AG04450 (cell line): ENCODE results near the gene CADM1. TPM values are rescaled to one million over a fixed set of nuclear protein-coding genes. Genes with fewer than 3 reads are reported as not detected.

Source experiments
- CTCF ChIA-PET: fragments of 300-600, 350-600 bp; formaldehyde crosslinking; extraction: SDS; loops from one replicate; lab custom pipeline; 2022; ENCODE audit warnings: antibody characterized with exemption, inconsistent platforms; lab: Charles Lee
- POLR2A ChIA-PET: fragments of 350-600 bp; formaldehyde crosslinking; extraction: SDS; loops from one replicate; lab custom pipeline; 2021; ENCODE audit warnings: antibody characterized with exemption, inconsistent platforms; lab: Yijun Ruan, JAX
- DNase-seq: peaks from one replicate; pipeline ENCODE4 v3.0.0-alpha.2; 2011; ENCODE audit warnings: low read depth, low spot score
- H3K27ac ChIP-seq: one replicate; pipeline ENCODE4 v1.5.1; 2012; ENCODE audit warnings: low read depth, low read length, control low read depth
- H3K27me3 ChIP-seq: one replicate; pipeline ENCODE4 v1.6.0; 2012; ENCODE audit warnings: low read length; ENCODE audit not compliant: control insufficient read depth, insufficient read depth
- H3K4me3 ChIP-seq: 2 replicates; pipeline ENCODE4 v1.5.1; 2011; ENCODE audit warnings: mild to moderate bottlenecking, low read depth, low read length, control low read depth
- H3K9me3 ChIP-seq: 2 replicates; pipeline ENCODE4 v1.5.1; 2012; ENCODE audit warnings: low read length; ENCODE audit not compliant: control insufficient read depth, insufficient read depth
- CTCF ChIP-seq: IDR thresholded peaks from 2 replicates; pipeline ENCODE4 v1.5.1; 2011; ENCODE audit warnings: low read depth, low read length, control low read depth, inconsistent platforms
- polyA plus RNA-seq: library from polyadenylated mRNA; depleted of rRNA; stranded (reverse); fragments of >200 nt; gene quantifications from 2 replicates; pipeline ENCODE4 v1.2.3, GENCODE V29; 2011

Gene CADM1
- polyA plus RNA-seq, 1 experiment = 70.7 TPM

GRCh38 chr11:115407496-115407895, 96.7 kb downstream of the CADM1 start:
- ChIA-PET CTCF (interaction anchor here (0.6 to 1.9 kb wide), 9 partner anchors 14 to 1870 kb away, joined by 3 to 9 read pairs (median 4); partner anchors contain the start of gene CADM1), POLR2A (no interaction called here)

DNA sequence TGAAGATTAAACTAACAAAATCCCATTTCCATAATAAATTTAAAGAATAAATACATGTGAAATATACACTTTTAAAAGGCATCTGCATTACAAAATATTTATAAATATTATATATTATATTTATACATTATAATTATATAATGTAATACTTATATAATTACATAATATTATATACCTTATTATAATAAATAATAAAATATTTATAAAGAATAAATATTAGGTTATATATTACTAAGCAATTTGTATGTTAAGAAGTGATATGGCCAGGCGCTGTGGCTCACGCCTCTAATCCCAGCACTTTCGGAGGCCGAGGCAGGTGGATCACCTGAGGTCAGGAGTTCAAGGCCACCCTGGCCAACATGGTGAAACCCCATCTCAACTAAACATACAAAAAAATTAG, 97.8 kb downstream of the CADM1 start:
- TF ChIP-seq CTCF = no peak
- no peak overlapping the region for H3K27ac ChIP-seq
- no peaks in the 10 kb centered on the region for H3K9me3 ChIP-seq
- no peaks in the 10 kb centered on the region for H3K27me3 ChIP-seq
- no peak overlapping the region for H3K4me3 ChIP-seq
- no peak for DNase-seq
- ChIA-PET POLR2A (no interaction called here), CTCF (interaction anchor here (0.6 kb wide), 1 partner anchor 1329 kb away, joined by 3 read pairs; no protein-coding TSS in a partner anchor)

More at GRCh38 chr11:115407496-115407895, 96.7 kb downstream of the CADM1 start:
- Histone ChIP-seq H3K27ac (no peak overlapping the region), H3K9me3 (no peaks in the 10 kb centered on the region), H3K4me3 (no peak overlapping the region), H3K27me3 (no peaks in the 10 kb centered on the region)
- DNase-seq = no peak
- TF ChIP-seq CTCF = no peak

- no peaks in the 10 kb centered on the region for H3K9me3 ChIP-seq
- ChIA-PET CTCF (no interaction called here), POLR2A (no interaction called here)
- no peak for TF ChIP-seq CTCF
- H3K27ac ChIP-seq = no peak overlapping the region
- no peak overlapping the region for H3K4me3 ChIP-seq
- no peaks in the 10 kb centered on the region for H3K27me3 ChIP-seq
- no peak for DNase-seq
Observed at GRCh38 chr11:115398333-115399080, 105.7 kb downstream of the CADM1 start.

DNA sequence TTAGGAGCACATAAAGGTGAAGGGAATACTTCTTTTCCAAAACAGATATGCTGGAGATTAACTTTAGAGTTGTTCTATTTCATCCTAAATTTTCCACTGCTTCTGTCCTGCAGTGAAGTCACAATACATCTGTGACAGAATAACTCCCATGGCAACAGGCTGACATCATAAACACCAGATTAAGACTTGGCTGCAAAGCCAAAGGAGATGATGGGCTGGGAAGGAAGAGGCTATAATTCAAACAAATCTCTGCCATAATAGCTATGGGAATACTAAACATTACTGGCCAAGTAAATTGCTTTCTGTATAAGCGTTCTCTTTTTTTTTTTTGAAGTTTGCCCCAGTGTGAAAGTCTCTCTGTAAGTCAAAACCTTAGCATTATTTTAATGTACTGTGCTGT, 107.7 kb downstream of the CADM1 start:
- no peak for DNase-seq
- ChIA-PET POLR2A (interaction anchor here (0.7 kb wide), 1 partner anchor 19 kb away, joined by 3 read pairs; no protein-coding TSS in a partner anchor), CTCF (no interaction called here)
- H3K9me3 ChIP-seq = no peaks in the 10 kb centered on the region
- H3K27ac ChIP-seq = no peak overlapping the region
- no peaks in the 10 kb centered on the region for H3K27me3 ChIP-seq
- H3K4me3 ChIP-seq = no peak overlapping the region
- no peak for TF ChIP-seq CTCF

DNA sequence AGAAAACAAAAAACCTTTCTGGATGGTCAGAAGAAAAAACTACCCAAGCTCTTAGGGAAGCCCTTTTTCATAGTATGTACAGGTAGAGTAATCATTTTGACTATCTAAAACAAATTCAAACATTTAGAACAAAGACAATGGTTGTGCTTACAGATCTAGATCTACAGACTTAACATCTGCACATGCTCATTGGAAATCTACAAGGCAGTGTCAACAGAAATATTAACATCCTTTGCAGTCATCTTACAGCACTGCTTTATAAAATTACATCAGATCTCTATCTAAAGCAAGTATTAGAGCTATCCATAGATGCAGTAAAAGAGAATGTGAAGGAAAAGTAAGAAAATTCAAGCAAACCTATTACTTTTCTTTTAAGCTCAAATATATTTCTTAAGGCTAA, 110.3 kb downstream of the CADM1 start:
- CTCF ChIA-PET = interaction anchor here (1.1 to 1.3 kb wide), 2 partner anchors 59 to 69 kb away, joined by 3 to 4 read pairs; no protein-coding TSS in a partner anchor
- no peak for TF ChIP-seq CTCF
- no peak for DNase-seq
- no peaks in the 10 kb centered on the region for H3K27me3 ChIP-seq
- H3K27ac ChIP-seq = no peak overlapping the region
- no peak overlapping the region for H3K4me3 ChIP-seq
- POLR2A ChIA-PET = no interaction called here
- H3K9me3 ChIP-seq = no peaks in the 10 kb centered on the region
